ENCODE measurements around the gene MBOAT1.
A peak's percentile ranks its signal among the peaks of the same experiment; 100 is the strongest.

MBOAT1 gene

GRCh38 chr6:20118892-20119291 lies 93.4 kb downstream of the MBOAT1 start:
- DNase-seq (ENCODE audit: low read depth, low spot score) = no peak

GRCh38 chr6:20117474-20117873 lies 94.8 kb downstream of the MBOAT1 start:
- no peak for DNase-seq (ENCODE audit: low read depth, low spot score)
- H3K4me3 ChIP-seq (ENCODE audit: low read length) = no peak overlapping the region

More at GRCh38 chr6:20118892-20119291, 93.4 kb downstream of the MBOAT1 start:
- no peak overlapping the region for H3K4me3 ChIP-seq (ENCODE audit: low read length)

DNA sequence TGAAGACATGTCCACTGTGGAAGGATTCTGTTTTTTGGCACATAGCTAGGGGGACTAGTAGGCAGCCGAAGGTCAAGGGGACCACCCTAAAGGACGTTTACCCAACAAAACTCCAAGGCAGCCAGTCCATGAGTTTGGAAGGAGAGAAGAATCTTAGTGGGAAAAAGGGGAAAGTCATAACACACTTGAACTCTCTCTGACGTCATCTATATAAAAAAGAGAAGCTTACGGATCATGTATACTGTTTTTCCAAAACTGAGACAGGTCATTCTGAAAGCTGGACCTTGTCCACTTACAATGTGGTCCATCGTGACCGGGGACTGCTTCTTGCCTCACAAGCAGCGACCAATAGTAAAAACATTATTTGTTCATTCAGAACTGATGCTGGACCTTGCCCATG lies 95.5 kb downstream of the MBOAT1 start:
- H3K4me3 ChIP-seq (ENCODE audit: low read length) = no peak overlapping the region
- no peak for DNase-seq (ENCODE audit: low read depth, low spot score)

- H3K4me3 ChIP-seq (ENCODE audit: low read length) = no peak overlapping the region
- DNase-seq (ENCODE audit: low read depth, low spot score) = no peak
Observed at GRCh38 chr6:20115246-20115980, 96.9 kb downstream of the MBOAT1 start.

DNA sequence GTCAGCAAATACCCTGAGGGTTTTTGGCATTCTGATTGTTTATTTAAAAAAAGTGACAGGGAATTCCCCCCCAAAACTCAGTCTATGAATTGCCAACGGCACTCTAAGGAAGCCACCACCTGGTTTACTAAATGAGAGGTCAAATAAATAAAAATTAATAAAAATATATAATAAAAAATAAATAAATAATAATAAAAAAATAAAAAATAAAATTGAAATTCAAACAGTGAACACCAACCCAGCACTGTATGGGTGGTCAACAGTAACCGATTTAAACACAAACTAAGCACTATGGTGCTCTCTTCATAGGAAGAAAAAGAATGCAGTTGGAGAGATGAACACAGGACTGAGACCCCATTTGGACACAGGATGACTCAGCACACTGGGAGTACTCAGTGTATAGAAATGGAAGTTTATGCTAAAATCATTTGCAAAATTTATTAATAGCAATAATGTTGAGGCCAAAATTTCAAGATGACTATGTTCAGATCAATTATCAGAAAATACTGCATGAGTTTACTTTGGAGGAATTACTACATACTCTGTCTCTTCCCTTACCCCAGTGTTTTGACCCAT lies 98.5 kb downstream of the MBOAT1 start:
- no peak overlapping the region for H3K4me3 ChIP-seq (ENCODE audit: low read length)
- no peak for DNase-seq (ENCODE audit: low read depth, low spot score)

DNA sequence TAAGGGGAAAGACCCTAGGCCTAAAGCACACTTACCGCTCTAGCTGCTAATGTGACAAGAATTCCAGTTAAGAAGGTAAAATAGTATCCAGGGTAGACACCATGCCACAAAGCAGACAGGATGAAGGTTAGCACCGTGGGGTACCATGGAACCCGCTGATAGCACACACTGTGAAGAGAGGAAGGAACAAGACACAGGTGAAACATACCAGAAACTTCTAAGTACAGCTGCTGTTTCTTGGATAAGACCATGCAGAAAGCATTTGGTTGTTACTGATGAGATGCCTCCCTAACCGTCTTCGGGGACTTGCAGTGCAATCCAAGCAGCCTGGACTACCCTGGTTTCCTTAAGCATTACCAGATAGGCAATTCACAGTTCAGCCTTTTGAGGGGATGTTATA lies 99.4 kb downstream of the MBOAT1 start:
- peak; percentile 14 for DNase-seq (ENCODE audit: low read depth, low spot score)

GRCh38 chr6:20112241-20112640 lies 100.0 kb downstream of the MBOAT1 start:
- no peak overlapping the region for H3K4me3 ChIP-seq (ENCODE audit: low read length)
- DNase-seq (ENCODE audit: low read depth, low spot score) = peak; percentile 55

More for the DNA sequence above, 99.4 kb downstream of the MBOAT1 start:
- no peak overlapping the region for H3K4me3 ChIP-seq (ENCODE audit: low read length)

GRCh38 chr6:20110478-20110877 lies 101.8 kb downstream of the MBOAT1 start:
- no peak for DNase-seq (ENCODE audit: low read depth, low spot score)

GRCh38 chr6:20109526-20109925 lies 102.7 kb downstream of the MBOAT1 start:
- peak; percentile 61 for DNase-seq (ENCODE audit: low read depth, low spot score)
- H3K4me3 ChIP-seq (ENCODE audit: low read length) = no peak overlapping the region

More at GRCh38 chr6:20110478-20110877, 101.8 kb downstream of the MBOAT1 start:
- no peak overlapping the region for H3K4me3 ChIP-seq (ENCODE audit: low read length)

DNA sequence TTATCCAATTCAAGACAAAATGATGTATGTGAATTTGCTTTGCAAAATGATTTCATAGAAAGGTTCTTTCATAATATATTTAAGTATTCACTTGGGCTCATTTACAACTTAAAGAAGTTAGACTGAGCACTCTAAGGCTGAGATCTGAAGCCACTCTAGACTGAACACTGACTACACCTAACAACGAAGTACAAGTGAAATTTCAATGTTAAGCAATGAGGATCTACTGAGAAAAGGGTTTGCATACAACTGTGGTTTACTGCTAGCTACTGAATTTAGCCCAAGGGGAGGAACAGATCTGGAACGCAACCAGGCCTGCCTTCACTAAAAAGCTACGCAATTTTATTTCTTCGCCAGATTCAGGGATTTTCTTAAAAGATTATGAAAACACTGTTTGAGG lies 106.4 kb downstream of the MBOAT1 start:
- H3K4me3 ChIP-seq (ENCODE audit: low read length) = no peak overlapping the region
- DNase-seq (ENCODE audit: low read depth, low spot score) = no peak

- no peak for DNase-seq (ENCODE audit: low read depth, low spot score)
- no peak overlapping the region for H3K4me3 ChIP-seq (ENCODE audit: low read length)
Observed at GRCh38 chr6:20104696-20105095, 107.6 kb downstream of the MBOAT1 start.

GRCh38 chr6:20102397-20103073 lies 109.7 kb downstream of the MBOAT1 start:
- no peak for DNase-seq (ENCODE audit: low read depth, low spot score)
- no peak overlapping the region for H3K4me3 ChIP-seq (ENCODE audit: low read length)

DNA sequence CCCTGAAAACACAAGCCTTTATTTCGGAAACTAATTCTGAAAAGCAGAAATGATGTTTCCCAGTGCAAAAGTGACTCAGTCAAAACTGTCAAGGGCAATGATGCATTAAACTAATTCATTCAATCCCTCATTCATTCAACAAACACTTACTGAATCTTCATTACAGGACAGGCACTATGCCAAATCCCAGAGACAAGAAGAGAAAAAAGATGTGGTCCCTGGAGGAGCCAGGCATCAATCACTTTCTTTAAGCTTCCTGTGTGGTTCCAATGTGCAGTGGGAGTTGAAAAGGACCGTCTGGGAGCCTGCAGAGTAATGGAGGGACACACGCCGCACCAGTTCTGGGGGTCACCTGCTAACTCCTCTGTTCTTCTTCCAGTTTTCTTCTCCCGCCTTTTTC lies 113.1 kb downstream of the MBOAT1 start:
- no peak for DNase-seq (ENCODE audit: low read depth, low spot score)
- no peak overlapping the region for H3K4me3 ChIP-seq (ENCODE audit: low read length)

DNA sequence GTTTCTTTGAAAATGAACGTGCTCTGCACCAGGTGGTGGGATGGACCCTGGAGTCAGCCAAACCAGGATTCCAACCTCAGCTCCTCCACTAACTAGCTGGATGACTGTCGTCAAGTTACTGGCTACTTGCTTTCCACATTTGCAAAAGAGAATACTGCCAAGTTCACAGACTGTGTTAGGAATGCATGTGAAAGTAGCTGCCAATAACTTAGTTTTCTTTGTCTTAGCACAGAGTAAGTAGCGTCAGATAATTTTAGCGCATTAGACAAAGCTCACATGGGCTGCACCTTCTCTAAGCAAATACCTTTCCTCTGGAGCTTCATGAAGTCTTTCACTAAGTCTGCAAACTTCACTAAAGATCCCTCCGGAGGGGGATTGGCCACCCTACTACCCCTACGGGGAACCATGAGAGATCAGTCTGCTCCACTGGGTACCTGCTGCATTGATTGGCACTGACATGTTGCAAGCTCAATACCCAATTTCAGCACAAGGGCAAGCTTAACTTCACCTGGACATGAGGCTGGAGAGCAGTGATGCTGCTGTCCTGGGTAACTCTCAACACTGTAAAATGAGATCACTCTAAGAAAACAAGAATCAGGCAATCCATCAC lies 113.9 kb downstream of the MBOAT1 start:
- H3K4me3 ChIP-seq (ENCODE audit: low read length) = no peak overlapping the region
- no peak for DNase-seq (ENCODE audit: low read depth, low spot score)

- no peak for DNase-seq (ENCODE audit: low read depth, low spot score)
- no peak overlapping the region for H3K4me3 ChIP-seq (ENCODE audit: low read length)
Observed at GRCh38 chr6:20096536-20096935, 115.7 kb downstream of the MBOAT1 start.

DNA sequence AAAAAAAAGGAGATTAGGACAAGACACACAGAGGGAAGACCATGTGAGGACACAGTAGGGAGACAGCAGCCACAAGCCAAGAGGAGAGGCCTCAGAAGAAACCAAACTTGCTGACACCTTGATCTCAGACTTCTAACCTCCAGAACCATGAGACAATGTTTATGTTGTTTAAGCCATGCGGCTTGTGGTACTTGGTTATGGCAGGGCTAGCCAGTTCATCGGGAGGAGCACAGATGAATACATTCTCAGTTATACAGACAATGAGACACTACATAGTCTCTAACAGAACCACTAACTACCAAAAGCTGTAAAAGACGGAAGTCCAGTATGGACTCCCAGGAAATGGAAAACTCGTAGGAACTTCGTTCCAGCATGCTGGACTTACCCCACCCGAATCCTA lies 116.8 kb downstream of the MBOAT1 start:
- H3K4me3 ChIP-seq (ENCODE audit: low read length) = no peak overlapping the region
- no peak for DNase-seq (ENCODE audit: low read depth, low spot score)

- peak; percentile 52 for DNase-seq (ENCODE audit: low read depth, low spot score)
- no peak overlapping the region for H3K4me3 ChIP-seq (ENCODE audit: low read length)
Observed at GRCh38 chr6:20092071-20092566, 120.2 kb downstream of the MBOAT1 start.

DNA sequence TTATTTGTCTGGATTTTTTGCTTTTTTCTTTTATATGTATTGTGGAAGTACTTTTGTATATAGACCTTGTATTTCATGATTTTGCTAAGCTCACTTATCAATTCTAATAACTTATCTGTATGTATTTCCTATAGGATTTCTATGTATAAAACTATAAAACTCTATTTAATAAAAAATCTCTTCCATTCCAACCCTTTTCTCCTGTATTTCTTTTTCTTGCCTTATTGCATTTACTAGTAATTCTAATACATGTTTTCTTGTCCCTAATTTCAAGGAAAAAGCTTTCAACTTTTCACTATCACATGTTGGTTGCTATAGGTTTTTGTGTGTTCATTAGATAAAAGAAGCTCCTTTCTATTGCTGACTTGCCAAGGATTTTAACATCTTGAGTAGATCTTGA lies 125.3 kb downstream of the MBOAT1 start:
- no peak for DNase-seq (ENCODE audit: low read depth, low spot score)
- no peak overlapping the region for H3K4me3 ChIP-seq (ENCODE audit: low read length)

DNA sequence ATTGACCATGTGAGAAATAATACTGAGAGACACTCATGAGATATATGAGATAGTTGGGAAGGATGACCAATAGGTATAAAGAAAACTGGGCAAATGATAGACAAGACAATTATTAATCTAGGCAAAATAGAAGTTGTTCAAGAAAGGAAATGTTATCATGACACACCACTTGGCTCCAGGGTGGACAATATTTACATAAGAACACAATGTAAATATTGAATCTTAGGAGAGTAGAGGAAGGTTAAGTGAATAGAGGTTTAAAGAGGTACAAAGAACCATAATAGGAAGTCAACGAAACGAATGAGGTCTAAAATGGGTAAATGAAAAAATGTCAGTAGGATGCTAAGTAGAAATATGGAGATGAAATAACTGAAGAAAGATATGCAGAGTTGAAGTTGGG lies 126.5 kb downstream of the MBOAT1 start:
- no peak overlapping the region for H3K4me3 ChIP-seq (ENCODE audit: low read length)
- no peak for DNase-seq (ENCODE audit: low read depth, low spot score)

- no peak for DNase-seq (ENCODE audit: low read depth, low spot score)
- no peak overlapping the region for H3K4me3 ChIP-seq (ENCODE audit: low read length)
Observed at GRCh38 chr6:20084411-20084810, 127.9 kb downstream of the MBOAT1 start.
